SHP77 treated with DMSO at 0.1 percent for 48 hours (cell line): ENCODE measurements around the gene TTC4.
A peak's percentile ranks its signal among the peaks of the same experiment; 100 is the strongest.

Experiments
- DNase-seq: peaks from one replicate; lab custom pipeline; 2025; lab: John Stamatoyannopoulos, UW

The TTC4 gene

DNA sequence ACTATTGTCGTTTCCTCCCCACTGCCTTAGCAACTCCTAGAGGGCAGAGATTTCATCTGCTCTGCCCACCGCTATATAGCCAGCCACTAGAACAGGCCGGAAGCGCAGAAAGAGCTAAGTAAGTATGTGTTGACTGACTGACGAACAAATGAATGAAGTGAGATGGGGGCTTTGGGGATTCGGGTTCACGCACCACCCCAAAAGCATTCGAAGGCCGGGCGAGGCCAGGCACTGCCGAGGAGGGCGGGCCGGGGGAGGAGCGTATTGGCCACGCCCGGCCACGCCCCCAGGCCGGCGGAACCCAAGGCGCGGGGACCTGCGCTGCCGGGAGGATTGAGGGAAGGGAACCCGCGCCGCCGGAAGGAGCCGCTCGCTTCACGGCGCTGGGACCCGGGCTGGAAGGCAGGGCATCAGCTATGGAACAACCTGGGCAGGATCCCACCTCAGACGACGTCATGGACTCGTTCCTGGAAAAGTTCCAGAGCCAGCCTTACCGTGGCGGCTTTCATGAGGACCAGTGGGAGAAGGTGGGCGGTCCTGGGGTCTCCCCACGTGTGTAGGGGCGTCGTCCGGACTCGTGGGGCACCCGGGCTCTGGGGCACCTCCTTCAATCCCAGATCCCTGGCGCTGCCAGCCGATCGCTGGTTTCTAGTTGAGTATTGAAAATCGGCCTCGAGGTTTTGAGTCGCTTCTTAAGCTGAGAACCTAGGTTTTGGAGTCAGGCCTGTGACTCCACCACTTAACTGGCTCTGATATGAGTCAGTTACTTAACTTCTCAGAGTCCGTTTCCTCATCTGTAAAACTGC is at the start of gene TTC4:
Gene TTC4, plus strand, starts transcription at position 369 of the 806 bp plus-strand sequence. Its CDS starts 48 bp downstream, at position 417.
- peak; percentile 45 for DNase-seq

- no peak for DNase-seq
These were observed 49.3 kb upstream of the TTC4 start for GRCh38 chr1:54666333-54666732.

DNA sequence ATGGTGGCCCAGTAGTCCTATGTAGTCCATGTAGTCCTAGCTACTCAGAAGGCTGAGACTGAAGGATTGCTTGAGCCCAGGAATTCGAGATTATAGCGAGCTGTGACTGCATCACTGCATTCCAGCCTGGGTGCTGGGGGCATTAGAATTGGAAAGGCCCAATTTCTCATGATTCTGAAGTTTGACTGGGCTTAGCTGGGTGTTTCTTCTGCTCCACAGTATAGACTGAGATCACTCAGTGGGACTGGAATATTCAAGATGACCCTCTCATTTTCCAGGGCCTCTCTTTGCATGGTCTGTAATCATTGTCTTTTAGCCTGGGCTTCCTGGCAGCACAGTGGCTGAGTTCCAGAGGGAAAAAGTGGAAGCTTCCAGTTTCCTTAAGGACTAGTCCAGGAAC is 47.9 kb upstream of the TTC4 start:
- DNase-seq = no peak

DNA sequence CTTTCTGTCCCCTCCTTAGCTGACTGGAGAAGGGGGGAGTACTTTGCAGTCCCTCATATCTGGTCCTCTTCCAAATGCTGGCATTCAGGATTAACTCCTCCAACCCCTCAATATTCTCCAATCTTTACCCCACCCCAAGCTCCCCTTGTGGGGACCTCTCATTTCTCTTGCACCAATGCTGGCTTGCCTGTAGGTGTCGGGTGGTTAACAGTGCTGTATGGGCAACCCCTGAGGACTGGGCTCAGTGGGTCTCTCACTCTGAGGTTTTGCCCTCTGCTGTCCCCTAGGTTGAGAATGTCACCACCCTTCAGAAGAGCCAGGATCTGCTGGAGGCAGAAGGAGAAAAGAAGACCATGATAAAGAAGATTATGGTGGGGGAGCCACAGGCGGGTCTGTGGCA is 47.1 kb upstream of the TTC4 start:
- no peak for DNase-seq

DNA sequence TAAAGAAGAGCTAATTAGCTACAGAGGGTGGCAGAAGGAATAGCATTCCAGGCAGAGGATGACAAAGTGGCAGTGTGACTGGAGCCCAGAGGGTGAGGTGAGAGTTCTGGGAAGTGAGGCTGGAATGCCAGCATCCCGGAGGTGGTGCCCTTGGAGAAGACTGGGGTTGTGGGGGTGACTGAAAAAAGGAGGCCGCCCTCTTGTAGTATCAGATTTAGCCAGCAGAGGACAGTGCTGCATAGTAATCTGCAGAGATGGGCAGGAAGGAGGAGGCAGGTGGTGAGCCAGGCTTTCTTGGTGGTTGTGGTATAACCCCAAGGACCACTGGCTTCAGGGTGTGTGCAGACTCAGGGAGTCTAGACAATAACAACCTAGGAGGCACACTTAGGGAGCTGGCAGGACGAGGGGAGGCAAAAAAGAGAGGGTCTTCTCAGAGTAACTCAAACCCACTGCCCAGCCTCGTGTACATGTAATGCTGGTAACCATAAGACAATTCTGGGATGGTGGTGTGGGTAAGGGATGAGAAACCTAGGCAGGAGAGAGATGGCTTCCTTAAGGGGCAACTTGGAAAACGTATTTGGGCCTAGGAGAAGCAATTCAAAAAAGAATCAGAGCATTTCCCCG is 43.6 kb upstream of the TTC4 start:
- peak; percentile 27 for DNase-seq

- DNase-seq = no peak
These were observed 36.7 kb upstream of the TTC4 start for GRCh38 chr1:54678776-54679643.

DNA sequence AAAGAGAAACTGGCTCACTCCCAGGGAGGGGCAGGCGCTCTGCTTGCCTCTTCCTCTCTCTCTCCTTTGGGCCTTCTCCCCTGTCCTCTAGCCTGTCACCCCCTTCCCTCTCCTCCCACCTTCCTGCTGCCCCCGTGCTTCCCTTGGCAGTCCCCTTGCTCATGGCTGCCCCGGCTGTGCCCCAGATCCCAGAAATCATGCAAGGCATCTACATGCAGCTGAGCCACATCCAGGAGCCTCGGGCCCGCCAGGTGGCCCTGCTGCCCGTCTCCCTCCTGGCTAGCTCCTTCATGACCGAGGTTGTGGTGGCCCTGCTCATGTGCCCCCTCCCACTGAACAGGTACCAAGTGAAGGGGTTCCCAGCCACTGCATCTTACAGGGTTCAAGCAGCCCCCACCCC is 36.0 kb upstream of the TTC4 start:
- no peak for DNase-seq

- no peak for DNase-seq
These were observed 35.3 kb upstream of the TTC4 start for GRCh38 chr1:54680387-54680786.

DNA sequence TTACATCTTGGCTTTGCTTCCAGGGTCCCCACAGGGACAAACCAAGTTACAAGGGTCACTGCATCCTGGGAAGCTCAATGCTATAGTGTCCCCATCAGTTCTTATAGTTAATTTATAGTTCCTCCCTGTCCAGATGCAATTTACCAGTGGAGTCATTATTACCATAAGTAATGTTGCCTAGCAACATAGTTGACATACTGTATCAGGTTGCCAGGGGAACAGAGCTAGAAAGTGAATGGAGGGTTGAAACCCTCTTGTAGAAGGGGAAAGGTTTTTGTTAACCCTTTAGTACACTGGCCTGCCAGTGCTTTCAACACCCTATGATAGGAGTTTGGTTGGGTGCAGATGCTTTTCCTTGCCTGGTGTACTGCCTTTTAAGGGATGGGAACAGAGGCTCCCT is 34.3 kb upstream of the TTC4 start:
- DNase-seq = no peak

- DNase-seq = no peak
These were observed 32.2 kb upstream of the TTC4 start for GRCh38 chr1:54683453-54683852.

- no peak for DNase-seq
These were observed 30.2 kb upstream of the TTC4 start for GRCh38 chr1:54685335-54685905.

DNA sequence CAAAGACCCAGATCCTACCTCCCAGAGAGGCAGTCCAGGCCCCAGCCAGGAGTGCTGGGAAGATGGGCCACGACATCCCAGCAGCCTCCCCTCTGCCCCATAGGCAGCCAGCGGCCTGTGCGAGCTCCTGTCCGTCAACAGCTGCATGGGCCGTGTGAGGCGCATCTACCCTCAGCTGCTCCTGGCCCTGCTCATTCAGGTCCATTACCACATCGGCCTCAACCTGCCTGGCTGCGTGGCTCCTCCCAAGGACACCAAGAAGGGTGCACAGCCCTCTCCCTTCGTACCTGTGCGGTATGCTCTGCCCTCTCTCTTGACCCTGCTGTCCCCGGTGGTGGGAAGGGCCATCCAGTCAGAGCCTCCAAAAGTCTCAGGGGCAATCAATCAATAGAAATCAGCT is 29.5 kb upstream of the TTC4 start:
- DNase-seq = no peak

DNA sequence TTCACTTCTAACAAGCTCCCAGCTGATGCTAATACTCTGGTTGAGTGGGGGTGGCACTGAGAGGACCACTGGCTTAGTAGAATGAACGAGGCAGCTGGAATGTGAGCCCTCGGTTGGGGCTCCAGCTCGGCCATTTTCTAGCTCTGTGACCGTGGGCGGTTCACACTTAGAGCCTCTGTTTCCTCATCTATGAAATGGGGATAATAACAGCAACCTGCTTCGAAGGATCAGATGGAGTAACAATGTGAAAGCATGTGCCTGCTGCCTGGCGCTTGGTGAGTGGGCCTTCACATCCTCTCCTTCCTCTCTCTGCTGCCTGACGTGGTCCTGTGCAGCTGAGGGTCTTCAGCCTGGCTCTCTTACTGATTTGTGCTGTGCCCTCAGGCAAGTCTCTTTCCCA is 20.9 kb upstream of the TTC4 start:
- DNase-seq = no peak

DNA sequence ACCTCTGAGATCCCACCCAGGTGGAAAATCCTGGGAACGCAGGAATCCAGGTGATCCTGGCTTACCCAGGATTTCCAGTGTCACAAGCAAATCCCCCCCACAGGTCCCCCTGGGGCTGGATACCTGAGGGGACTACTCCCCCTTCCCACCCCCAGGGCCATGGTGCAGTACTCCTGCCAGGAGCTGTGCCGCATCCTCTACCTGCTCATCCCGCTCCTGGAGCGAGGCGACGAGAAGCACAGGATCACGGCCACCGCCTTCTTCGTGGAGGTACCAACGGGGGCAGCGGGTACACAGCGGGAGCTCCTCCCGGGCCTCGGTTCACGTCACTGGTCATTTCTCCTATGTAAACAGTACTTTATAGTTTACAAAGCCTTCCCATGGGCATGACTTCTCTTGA is 20.4 kb upstream of the TTC4 start:
- no peak for DNase-seq

DNA sequence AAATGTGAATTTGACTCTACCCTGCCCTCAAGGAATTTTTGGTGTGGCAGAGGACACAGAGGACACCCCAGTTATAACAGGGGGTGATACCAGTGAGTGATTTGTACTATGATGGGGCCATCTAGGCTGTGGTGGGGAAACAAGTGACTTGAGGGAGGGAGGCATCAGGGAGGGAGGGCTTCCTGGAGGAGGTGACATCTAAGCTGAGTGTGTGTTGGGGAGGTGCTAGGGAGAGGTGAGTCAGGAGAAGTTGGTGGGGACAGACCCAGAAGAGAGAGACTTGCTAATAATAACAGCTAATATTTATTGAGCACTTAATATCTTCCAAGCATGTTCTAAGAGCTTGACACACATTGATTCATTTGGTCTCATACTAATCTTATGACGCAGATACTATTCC is 19.9 kb upstream of the TTC4 start:
- no peak for DNase-seq

DNA sequence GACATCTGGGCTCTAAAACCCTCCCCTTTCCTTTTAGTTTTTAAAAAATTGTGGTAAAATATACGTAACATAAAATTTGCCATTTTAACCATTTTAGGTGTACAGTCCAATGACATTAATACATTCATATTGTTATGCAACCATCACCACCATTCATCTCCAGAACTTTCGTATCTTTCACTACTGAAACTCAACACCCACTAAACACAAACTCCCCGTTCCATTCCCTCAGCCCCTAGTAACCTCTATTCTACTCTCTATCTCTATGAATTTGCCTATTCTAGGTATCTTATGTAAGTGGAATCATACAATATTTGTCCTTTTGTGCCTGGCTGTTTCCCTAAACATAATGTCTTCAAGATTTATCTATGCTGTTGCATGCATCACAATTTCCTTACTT is 19.4 kb upstream of the TTC4 start:
- DNase-seq = no peak

DNA sequence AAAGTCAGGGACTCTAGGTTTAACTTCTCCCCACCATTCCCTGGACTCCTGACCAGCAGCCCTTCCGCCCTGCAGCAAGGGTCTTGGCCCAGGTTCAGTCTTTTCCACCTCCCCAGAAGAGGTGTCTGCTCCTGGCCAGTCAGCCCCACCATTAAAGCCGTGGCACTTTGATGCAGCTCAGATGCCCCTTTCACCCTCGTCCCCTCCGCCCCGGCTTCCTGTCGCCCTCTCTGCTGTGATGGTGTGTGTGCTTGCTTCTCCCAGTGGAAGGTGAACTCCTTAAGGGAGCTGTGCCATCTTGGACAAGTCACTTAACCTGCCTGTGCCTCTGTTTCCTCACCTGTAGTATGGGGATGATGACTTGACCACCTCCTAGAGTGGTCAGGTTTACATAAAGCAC is 17.8 kb upstream of the TTC4 start:
- DNase-seq = no peak

GRCh38 chr1:54698346-54698745 is 17.3 kb upstream of the TTC4 start:
- no peak for DNase-seq

- DNase-seq = no peak
These were observed 15.6 kb upstream of the TTC4 start for GRCh38 chr1:54699936-54700525.

DNA sequence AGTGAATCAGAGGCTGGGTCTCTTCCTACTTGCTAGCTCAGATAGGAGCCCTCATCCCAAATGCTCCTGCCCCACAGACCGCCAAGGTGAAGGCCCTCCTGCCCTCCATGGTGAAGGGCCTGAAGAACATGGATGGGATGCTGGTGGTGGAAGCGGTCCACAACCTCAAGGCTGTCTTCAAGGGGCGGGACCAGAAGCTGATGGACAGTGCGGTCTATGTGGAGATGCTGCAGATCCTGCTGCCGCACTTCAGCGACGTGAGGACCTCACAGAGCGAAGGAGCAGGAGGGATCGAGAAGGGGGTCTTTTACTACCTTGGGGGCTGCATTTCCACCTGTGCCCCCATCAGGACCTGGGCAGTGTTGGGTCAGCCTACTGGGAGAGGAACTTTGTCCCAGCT is 14.6 kb upstream of the TTC4 start:
- no peak for DNase-seq

- no peak for DNase-seq
These were observed 13.7 kb upstream of the TTC4 start for GRCh38 chr1:54701996-54702395.

DNA sequence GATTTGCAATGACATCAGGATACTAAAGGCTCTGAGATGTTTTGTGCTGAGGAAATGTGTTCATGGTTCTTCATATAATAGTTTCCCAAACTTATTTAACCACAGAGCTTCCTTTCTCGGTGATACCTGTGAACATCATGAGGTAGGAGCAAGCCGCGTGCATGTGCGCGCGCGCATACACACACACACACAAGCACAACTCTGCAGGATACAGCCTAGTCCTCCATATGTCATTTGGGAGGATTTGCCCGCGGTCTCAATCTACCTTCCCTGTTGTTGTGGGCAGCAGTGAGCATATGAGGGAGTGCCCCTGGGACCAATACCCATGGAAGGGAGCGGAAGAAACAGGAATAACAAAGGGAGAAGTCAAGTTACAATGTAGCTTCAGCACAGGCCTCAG is 12.2 kb upstream of the TTC4 start:
- no peak for DNase-seq
